ENCODE results near the gene METTL17.
A peak's percentile ranks its signal among the peaks of the same experiment; 100 is the strongest.
"Not testable (repeated sequence)": the region's sequence is repeated elsewhere in the genome, so short reads cannot be mapped to it uniquely, and the experiment has no call there.

Gene METTL17

DNA sequence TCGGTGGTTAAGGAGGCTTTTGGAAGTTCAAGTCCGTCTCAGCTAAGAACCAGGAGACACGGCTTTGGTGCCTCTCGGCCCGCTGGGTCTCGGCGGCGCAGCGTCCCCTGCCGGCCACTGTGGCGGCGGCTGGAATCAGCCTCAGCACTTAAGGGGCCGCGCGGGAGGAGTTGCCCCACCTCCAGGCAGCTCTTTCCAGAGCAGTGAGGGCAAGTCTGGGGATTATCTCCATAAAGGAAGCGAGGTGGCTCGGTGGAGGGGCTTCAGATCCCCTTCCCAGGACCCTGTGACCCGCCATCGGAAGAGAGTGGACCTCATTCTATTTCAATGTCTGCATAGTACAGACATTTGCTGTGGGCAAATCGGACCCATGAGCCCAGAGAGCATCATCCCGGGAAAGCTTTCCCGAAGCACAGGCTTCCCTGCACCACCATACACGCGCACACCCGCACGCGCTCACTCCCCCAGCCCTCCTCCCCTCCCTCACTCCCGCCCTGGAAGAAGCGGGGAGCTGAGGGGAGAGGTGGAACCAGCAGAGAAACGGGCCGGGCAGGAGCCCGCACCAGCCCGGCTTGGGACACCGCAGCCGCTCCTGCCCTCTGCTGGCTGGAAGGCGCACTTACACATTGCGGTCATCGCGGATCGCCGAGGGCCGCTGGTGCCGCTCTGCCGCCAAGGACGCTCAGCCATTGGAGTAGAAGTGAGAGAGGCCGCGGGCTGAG is 18.6 kb upstream of the METTL17 start:
- H3K9ac ChIP-seq (ENCODE audit: low read depth in 1 of 2, low read length in 2 of 2): peak overlapping the region; percentile 44 to 80
- peaks cover 0 to 5% of the 10 kb centered on the region in 2 donors for H3K27me3 ChIP-seq (ENCODE audit: control insufficient read depth in 1 of 2, insufficient read depth in 2 of 2, low read length in 2 of 2)
- H3K36me3 ChIP-seq (ENCODE audit: control insufficient read depth in 1 of 2, insufficient read depth in 2 of 2, low read length in 2 of 2): no peaks in the 10 kb centered on the region
- no peak overlapping the region for H3K27ac ChIP-seq (ENCODE audit: low read depth, low read length)
- no peaks in the 10 kb centered on the region for H3K9me3 ChIP-seq (ENCODE audit: control insufficient read depth in 1 of 2, low read length in 2 of 2)
- H3K4me3 ChIP-seq (ENCODE audit: low read depth in 1 of 2, low read length in 2 of 2): peak overlapping the region; percentile 85 to 87
- H3K4me1 ChIP-seq (ENCODE audit: control insufficient read depth in 1 of 2, insufficient read depth in 2 of 2, low read length in 2 of 2): peaks cover 8 to 10% of the 10 kb centered on the region in 2 donors

DNA sequence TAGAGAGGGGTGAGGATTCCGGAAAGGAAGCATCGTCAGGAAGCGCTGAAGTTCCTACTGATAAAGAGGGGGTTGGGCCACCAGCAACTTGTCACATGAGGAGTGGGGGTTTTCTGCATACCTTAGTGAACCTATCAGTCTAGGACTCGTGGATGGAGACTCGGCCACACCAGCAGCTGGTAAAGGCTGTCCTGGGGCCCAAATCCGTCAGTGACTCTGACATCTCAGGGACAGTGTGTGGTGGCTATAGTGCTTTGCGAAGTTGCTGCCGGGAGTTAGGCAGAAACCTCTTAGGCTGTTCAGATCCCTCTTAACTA is 18.1 kb upstream of the METTL17 start:
- Histone ChIP-seq H3K27ac (ENCODE audit: low read depth, low read length) (no peak overlapping the region), H3K36me3 (ENCODE audit: control insufficient read depth in 1 of 2, insufficient read depth in 2 of 2, low read length in 2 of 2) (no peaks in the 10 kb centered on the region), H3K9me3 (ENCODE audit: control insufficient read depth in 1 of 2, low read length in 2 of 2) (no peaks in the 10 kb centered on the region)

DNA sequence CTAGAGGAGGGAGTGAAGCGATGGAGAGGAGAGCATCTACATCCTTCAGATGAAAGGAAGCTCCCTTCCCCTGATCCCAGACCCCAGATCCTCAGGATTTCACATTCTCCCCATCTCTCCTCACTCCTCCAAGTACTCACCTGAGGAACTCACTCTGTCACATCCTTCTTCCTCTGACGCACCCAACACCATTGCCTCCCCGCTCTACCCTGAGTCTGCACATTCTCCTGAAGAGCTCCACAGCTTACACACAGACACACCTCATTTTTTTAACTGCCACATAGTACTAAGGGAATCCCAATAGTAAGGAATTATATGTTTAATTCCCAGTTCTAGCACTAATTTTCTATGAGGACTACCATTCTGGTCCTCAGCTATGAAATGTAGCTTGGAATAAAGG is 16.3 kb upstream of the METTL17 start:
- H3K4me3 ChIP-seq (ENCODE audit: low read depth in 1 of 2, low read length in 2 of 2): no peak overlapping the region
- H3K36me3 ChIP-seq (ENCODE audit: control insufficient read depth in 1 of 2, insufficient read depth in 2 of 2, low read length in 2 of 2): no peaks in the 10 kb centered on the region
- H3K9me3 ChIP-seq (ENCODE audit: control insufficient read depth in 1 of 2, low read length in 2 of 2): no peaks in the 10 kb centered on the region
- H3K27ac ChIP-seq (ENCODE audit: low read depth, low read length): no peak overlapping the region
- H3K4me1 ChIP-seq (ENCODE audit: control insufficient read depth in 1 of 2, insufficient read depth in 2 of 2, low read length in 2 of 2): peaks cover 8 to 10% of the 10 kb centered on the region in 2 donors
- no peak overlapping the region for H3K9ac ChIP-seq (ENCODE audit: low read depth in 1 of 2, low read length in 2 of 2)
- H3K27me3 ChIP-seq (ENCODE audit: control insufficient read depth in 1 of 2, insufficient read depth in 2 of 2, low read length in 2 of 2): no peaks in the 10 kb centered on the region

More for the DNA sequence above, 18.1 kb upstream of the METTL17 start:
- H3K4me1 ChIP-seq (ENCODE audit: control insufficient read depth in 1 of 2, insufficient read depth in 2 of 2, low read length in 2 of 2): peaks cover 8 to 10% of the 10 kb centered on the region in 2 donors
- peaks cover 0 to 5% of the 10 kb centered on the region in 2 donors for H3K27me3 ChIP-seq (ENCODE audit: control insufficient read depth in 1 of 2, insufficient read depth in 2 of 2, low read length in 2 of 2)
- peak overlapping the region; percentile 85 to 87 for H3K4me3 ChIP-seq (ENCODE audit: low read depth in 1 of 2, low read length in 2 of 2)
- H3K9ac ChIP-seq (ENCODE audit: low read depth in 1 of 2, low read length in 2 of 2): peak overlapping the region; percentile 44 to 80

DNA sequence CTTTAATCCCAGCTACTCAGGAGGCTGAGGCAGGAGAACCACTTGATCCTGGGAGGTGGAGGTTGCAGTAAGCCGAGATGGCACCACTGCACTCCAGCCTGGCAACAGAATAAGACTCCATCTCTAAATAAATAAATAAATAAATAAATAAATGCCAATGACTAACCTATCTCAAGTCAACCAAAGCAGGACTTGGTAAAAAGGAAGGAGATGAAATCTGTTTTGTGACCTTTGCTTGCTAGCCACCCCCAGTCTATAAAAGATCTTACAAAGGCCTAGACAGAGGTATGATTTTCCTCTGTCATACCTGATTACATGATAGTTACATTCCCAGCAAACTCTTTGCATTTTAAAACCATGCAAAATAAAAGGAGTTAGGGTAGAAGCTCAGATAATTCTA is 13.5 kb upstream of the METTL17 start:
- Histone ChIP-seq H3K4me1 (ENCODE audit: control insufficient read depth in 1 of 2, insufficient read depth in 2 of 2, low read length in 2 of 2) (peaks cover 5% of the 10 kb centered on the region in 2 donors), H3K9me3 (ENCODE audit: control insufficient read depth in 1 of 2, low read length in 2 of 2) (no peaks in the 10 kb centered on the region), H3K27me3 (ENCODE audit: control insufficient read depth in 1 of 2, insufficient read depth in 2 of 2, low read length in 2 of 2) (no peaks in the 10 kb centered on the region), H3K27ac (ENCODE audit: low read depth, low read length) (no peak overlapping the region), H3K9ac (ENCODE audit: low read depth in 1 of 2, low read length in 2 of 2) (no peak overlapping the region), H3K4me3 (ENCODE audit: low read depth in 1 of 2, low read length in 2 of 2) (no peak overlapping the region), H3K36me3 (ENCODE audit: control insufficient read depth in 1 of 2, insufficient read depth in 2 of 2, low read length in 2 of 2) (no peaks in the 10 kb centered on the region)

DNA sequence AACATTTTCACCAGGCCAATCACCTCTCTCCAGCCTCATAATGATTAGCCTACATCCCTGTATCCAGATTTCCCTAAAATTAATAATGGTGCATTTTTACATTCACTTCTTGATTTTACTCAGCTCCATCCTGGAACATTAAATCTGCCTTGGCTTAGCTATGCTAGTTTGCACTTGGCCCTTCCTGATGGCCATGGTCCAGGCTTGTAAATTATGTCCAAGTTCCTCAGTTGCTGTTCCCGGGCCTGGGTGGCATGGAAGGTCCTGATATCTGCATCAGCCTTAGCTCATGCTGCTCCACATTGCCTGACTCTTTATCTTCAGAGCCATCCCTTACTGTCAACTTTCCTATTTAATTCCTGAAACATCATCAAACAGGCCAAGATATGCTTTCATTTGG is 11.1 kb upstream of the METTL17 start:
- no peaks in the 10 kb centered on the region for H3K9me3 ChIP-seq (ENCODE audit: control insufficient read depth in 1 of 2, low read length in 2 of 2)
- H3K27ac ChIP-seq (ENCODE audit: low read depth, low read length): no peak overlapping the region
- H3K9ac ChIP-seq (ENCODE audit: low read depth in 1 of 2, low read length in 2 of 2): no peak overlapping the region
- H3K4me1 ChIP-seq (ENCODE audit: control insufficient read depth in 1 of 2, insufficient read depth in 2 of 2, low read length in 2 of 2): peaks cover 0 to 12% of the 10 kb centered on the region in 2 donors
- H3K4me3 ChIP-seq (ENCODE audit: low read depth in 1 of 2, low read length in 2 of 2): no peak overlapping the region
- no peaks in the 10 kb centered on the region for H3K36me3 ChIP-seq (ENCODE audit: control insufficient read depth in 1 of 2, insufficient read depth in 2 of 2, low read length in 2 of 2)
- no peaks in the 10 kb centered on the region for H3K27me3 ChIP-seq (ENCODE audit: control insufficient read depth in 1 of 2, insufficient read depth in 2 of 2, low read length in 2 of 2)

DNA sequence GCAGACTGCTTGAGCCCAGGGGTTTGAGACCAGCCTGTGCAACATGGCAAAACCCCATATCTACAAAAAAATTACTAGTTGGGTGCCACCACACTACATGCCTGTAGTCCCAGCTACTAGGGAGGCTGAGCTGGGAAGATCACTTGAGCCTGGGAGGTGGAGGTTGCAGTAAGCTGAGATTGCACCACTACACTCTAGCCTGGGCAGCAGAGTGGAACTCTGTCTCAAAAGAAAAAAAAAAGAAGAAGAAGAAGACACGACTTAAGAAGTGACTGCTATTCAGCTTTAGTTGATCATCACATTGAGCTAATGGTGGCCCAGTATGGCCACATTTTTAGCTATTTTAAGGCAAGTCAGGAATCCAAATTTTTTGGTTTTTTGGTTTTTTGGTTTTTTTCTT is 8.9 kb upstream of the METTL17 start:
- Histone ChIP-seq H3K27me3 (ENCODE audit: control insufficient read depth in 1 of 2, insufficient read depth in 2 of 2, low read length in 2 of 2) (no peaks in the 10 kb centered on the region), H3K27ac (ENCODE audit: low read depth, low read length) (no peak overlapping the region), H3K9me3 (ENCODE audit: control insufficient read depth in 1 of 2, low read length in 2 of 2) (no peaks in the 10 kb centered on the region), H3K36me3 (ENCODE audit: control insufficient read depth in 1 of 2, insufficient read depth in 2 of 2, low read length in 2 of 2) (no peaks in the 10 kb centered on the region), H3K4me1 (ENCODE audit: control insufficient read depth in 1 of 2, insufficient read depth in 2 of 2, low read length in 2 of 2) (peaks cover 0 to 12% of the 10 kb centered on the region in 2 donors), H3K4me3 (ENCODE audit: low read depth in 1 of 2, low read length in 2 of 2) (no peak overlapping the region), H3K9ac (ENCODE audit: low read depth in 1 of 2, low read length in 2 of 2) (no peak overlapping the region)

DNA sequence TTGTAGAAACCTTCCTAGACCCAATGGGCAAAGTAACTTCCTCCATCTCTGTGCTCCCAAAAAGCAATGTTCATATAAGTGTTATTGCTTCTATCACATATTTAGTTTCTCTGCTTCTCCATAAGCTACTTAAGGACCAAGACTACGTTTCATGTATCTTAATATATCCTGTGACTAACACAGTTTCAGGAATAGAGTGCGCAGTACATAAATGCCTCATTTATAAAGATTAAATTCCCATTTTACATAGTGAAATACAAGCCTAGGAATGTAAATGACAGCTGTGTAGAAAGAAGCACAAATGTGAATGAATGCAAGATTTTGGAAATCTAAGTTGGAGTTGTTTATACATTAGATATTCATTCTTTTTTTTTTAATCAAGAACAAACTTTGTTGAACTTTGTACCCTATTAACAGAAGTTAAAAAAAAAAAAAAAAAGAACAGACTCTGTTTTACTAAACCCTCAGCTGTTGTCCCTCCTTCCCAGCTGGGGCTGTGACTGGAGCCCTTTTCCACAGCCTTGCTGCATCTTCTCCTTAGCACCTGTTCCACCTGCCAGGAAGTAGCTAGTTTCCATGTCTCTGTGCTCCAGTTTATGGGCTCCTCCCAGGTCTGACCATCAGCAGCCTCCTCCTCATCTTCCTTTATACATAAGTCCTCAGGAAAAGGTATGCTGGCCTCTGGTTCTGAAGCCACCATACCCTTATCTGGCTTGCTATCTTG is 7.0 kb upstream of the METTL17 start:
- H3K27me3 ChIP-seq (ENCODE audit: control insufficient read depth in 1 of 2, insufficient read depth in 2 of 2, low read length in 2 of 2): no peaks in the 10 kb centered on the region
- H3K9ac ChIP-seq (ENCODE audit: low read depth in 1 of 2, low read length in 2 of 2): no peak overlapping the region
- no peaks in the 10 kb centered on the region for H3K36me3 ChIP-seq (ENCODE audit: control insufficient read depth in 1 of 2, insufficient read depth in 2 of 2, low read length in 2 of 2)
- no peak overlapping the region for H3K4me3 ChIP-seq (ENCODE audit: low read depth in 1 of 2, low read length in 2 of 2)
- H3K4me1 ChIP-seq (ENCODE audit: control insufficient read depth in 1 of 2, insufficient read depth in 2 of 2, low read length in 2 of 2): peaks cover 0 to 17% of the 10 kb centered on the region in 2 donors
- no peak overlapping the region for H3K27ac ChIP-seq (ENCODE audit: low read depth, low read length)
- no peaks in the 10 kb centered on the region for H3K9me3 ChIP-seq (ENCODE audit: control insufficient read depth in 1 of 2, low read length in 2 of 2)

DNA sequence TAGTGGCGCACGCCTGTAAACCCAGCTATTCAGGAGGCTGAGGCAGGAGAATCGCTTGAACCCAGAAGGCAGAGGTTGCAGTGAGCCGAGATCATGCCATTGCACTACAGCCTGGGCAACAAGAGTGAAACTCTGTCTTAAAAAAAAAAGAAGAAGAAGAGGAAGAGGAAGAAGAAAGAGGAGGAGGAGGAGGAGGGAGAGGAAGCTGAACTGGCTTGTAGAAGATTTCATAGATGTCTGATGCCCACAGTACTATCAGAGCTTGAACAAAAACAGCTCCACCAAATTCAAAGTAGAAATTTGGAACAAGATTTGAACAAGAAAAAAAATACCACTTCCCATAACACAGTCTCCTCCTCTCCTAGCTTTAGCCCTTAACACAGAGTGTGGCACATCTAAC is 4.1 kb upstream of the METTL17 start:
- H3K4me3 ChIP-seq (ENCODE audit: low read depth in 1 of 2, low read length in 2 of 2); H3K27ac ChIP-seq (ENCODE audit: low read depth, low read length); H3K9me3 ChIP-seq (ENCODE audit: control insufficient read depth in 1 of 2, low read length in 2 of 2); H3K36me3 ChIP-seq (ENCODE audit: control insufficient read depth in 1 of 2, insufficient read depth in 2 of 2, low read length in 2 of 2); H3K27me3 ChIP-seq (ENCODE audit: control insufficient read depth in 1 of 2, insufficient read depth in 2 of 2, low read length in 2 of 2); H3K9ac ChIP-seq (ENCODE audit: low read depth in 1 of 2, low read length in 2 of 2): not testable (repeated sequence)
- H3K4me1 ChIP-seq (ENCODE audit: control insufficient read depth in 1 of 2, insufficient read depth in 2 of 2, low read length in 2 of 2): peaks cover 16 to 30% of the 10 kb centered on the region in 2 donors

DNA sequence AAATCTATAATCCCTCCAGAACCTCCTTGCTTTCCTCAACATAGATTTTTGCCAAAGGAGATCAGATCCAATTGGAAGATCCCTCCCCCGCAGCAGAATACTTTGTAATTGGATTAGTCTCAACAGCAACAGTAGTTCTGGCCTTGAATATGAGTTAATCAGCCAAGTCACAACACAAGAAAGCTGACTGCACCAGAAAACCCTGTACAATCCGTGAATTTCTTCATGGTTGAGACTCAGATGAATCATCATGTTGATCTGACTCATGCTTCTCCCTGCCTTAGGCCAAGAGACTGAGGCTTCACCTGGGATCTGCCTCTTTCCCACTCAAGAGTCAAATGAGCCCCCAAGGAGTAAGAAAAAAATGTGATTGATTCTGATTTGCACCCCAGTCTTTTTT is 3.0 kb upstream of the METTL17 start:
- H3K27ac ChIP-seq (ENCODE audit: low read depth, low read length): no peak overlapping the region
- no peak overlapping the region for H3K9ac ChIP-seq (ENCODE audit: low read depth in 1 of 2, low read length in 2 of 2)
- no peaks in the 10 kb centered on the region for H3K36me3 ChIP-seq (ENCODE audit: control insufficient read depth in 1 of 2, insufficient read depth in 2 of 2, low read length in 2 of 2)
- peaks cover 26 to 36% of the 10 kb centered on the region in 2 donors for H3K4me1 ChIP-seq (ENCODE audit: control insufficient read depth in 1 of 2, insufficient read depth in 2 of 2, low read length in 2 of 2)
- H3K4me3 ChIP-seq (ENCODE audit: low read depth in 1 of 2, low read length in 2 of 2): no peak overlapping the region
- H3K27me3 ChIP-seq (ENCODE audit: control insufficient read depth in 1 of 2, insufficient read depth in 2 of 2, low read length in 2 of 2): no peaks in the 10 kb centered on the region
- no peaks in the 10 kb centered on the region for H3K9me3 ChIP-seq (ENCODE audit: control insufficient read depth in 1 of 2, low read length in 2 of 2)

DNA sequence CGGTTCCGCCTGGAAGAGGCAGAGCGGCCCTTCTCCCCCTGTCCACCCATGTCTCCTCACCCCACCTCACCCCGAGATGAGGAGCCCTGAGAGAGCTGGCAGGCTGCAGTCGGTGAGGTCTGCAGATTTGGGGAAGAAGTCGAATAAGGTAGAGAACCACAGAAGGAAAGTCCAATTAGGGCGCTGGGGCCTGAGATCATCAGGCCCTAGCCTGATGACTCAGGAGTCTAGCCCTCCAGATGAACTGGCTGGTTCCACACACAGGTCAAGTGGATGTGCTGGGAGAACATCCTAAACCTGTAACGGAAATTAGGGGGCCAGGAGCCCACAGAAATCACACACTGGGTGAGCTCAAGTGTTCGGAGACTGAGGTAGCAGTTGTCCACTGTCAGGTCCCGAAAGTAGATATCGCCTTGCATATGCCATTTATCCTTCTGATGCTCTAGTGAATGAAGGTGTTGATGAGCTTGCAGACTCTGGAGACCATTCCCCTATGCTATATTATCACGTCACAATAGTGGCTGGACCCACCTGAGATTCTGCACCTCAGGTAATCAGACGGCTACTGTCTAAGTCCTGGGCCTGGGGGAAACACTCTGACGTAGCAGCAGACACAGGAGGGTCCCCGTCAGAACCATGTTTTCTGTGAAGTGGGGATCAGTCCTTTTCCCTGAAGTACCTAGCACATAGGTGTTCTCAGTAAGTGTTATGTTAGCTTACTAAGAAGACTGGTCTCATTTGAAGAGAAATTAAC is 886 bp upstream of the METTL17 start:
- peak overlapping the region; percentile 50 to 100 for H3K4me3 ChIP-seq (ENCODE audit: low read depth in 1 of 2, low read length in 2 of 2)

More for the DNA sequence above, 886 bp upstream of the METTL17 start:
- H3K27me3 ChIP-seq (ENCODE audit: control insufficient read depth in 1 of 2, insufficient read depth in 2 of 2, low read length in 2 of 2): no peaks in the 10 kb centered on the region
- peak overlapping the region; percentile 69 for H3K27ac ChIP-seq (ENCODE audit: low read depth, low read length)
- H3K9me3 ChIP-seq (ENCODE audit: control insufficient read depth in 1 of 2, low read length in 2 of 2): no peaks in the 10 kb centered on the region
- H3K36me3 ChIP-seq (ENCODE audit: control insufficient read depth in 1 of 2, insufficient read depth in 2 of 2, low read length in 2 of 2): peaks cover 7 to 15% of the 10 kb centered on the region in 2 donors
- peaks cover 24 to 26% of the 10 kb centered on the region in 2 donors for H3K4me1 ChIP-seq (ENCODE audit: control insufficient read depth in 1 of 2, insufficient read depth in 2 of 2, low read length in 2 of 2)
- H3K9ac ChIP-seq (ENCODE audit: low read depth in 1 of 2, low read length in 2 of 2): peak overlapping the region; percentile 40 to 44
